Amniotic epithelial cell (primary cell): ENCODE results near the gene TRERF1.

ENCODE experiments used
- DNase-seq: peaks from one replicate; pipeline ENCODE4 v3.0.0-alpha.2; 2010; ENCODE audit warnings: low read depth

The TRERF1 gene

GRCh38 chr6:42306439-42307140 lies 145.1 kb downstream of the TRERF1 start:
- no peak for DNase-seq

GRCh38 chr6:42304053-42304712 lies 147.5 kb downstream of the TRERF1 start:
- peak; percentile 9 for DNase-seq

GRCh38 chr6:42302411-42302810 lies 149.3 kb downstream of the TRERF1 start:
- DNase-seq = peak; percentile 63

GRCh38 chr6:42301986-42302385 lies 149.7 kb downstream of the TRERF1 start:
- DNase-seq = no peak

GRCh38 chr6:42300701-42301100 lies 151.0 kb downstream of the TRERF1 start:
- DNase-seq = no peak

- no peak for DNase-seq
These were observed 151.5 kb downstream of the TRERF1 start for GRCh38 chr6:42300185-42300584.

- no peak for DNase-seq
These were observed 154.1 kb downstream of the TRERF1 start for GRCh38 chr6:42297661-42298060.

GRCh38 chr6:42296614-42297013 lies 155.1 kb downstream of the TRERF1 start:
- DNase-seq = no peak

- no peak for DNase-seq
These were observed 156.0 kb downstream of the TRERF1 start for GRCh38 chr6:42295677-42296076.

- no peak for DNase-seq
These were observed 156.5 kb downstream of the TRERF1 start for GRCh38 chr6:42295181-42295580.

- peak; percentile 75 for DNase-seq
These were observed 157.0 kb downstream of the TRERF1 start for GRCh38 chr6:42294759-42295158.

GRCh38 chr6:42293386-42293977 lies 158.2 kb downstream of the TRERF1 start:
- no peak for DNase-seq

- DNase-seq = peak; percentile 52
These were observed 159.6 kb downstream of the TRERF1 start for GRCh38 chr6:42292004-42292740.

- DNase-seq = no peak
These were observed 164.0 kb downstream of the TRERF1 start for GRCh38 chr6:42287756-42288155.

- no peak for DNase-seq
These were observed 170.2 kb downstream of the TRERF1 start for GRCh38 chr6:42281570-42281969.

GRCh38 chr6:42280966-42281533 lies 170.7 kb downstream of the TRERF1 start:
- no peak for DNase-seq

- DNase-seq = no peak
These were observed 171.6 kb downstream of the TRERF1 start for GRCh38 chr6:42279966-42280629.

- DNase-seq = no peak
These were observed 172.5 kb downstream of the TRERF1 start for GRCh38 chr6:42279144-42279781.

GRCh38 chr6:42278131-42278853 lies 173.4 kb downstream of the TRERF1 start:
- DNase-seq = no peak

GRCh38 chr6:42276034-42276890 lies 175.5 kb downstream of the TRERF1 start:
- DNase-seq = no peak
